ENCODE data around the gene MAP3K14. TPM values are rescaled to one million over a fixed set of nuclear protein-coding genes. Genes with fewer than 3 reads are reported as not detected.
A peak's percentile ranks its signal among the peaks of the same experiment; 100 is the strongest.

The MAP3K14 gene
- total RNA-seq, 1 donor from 2014 or later: 0.79 TPM

DNA sequence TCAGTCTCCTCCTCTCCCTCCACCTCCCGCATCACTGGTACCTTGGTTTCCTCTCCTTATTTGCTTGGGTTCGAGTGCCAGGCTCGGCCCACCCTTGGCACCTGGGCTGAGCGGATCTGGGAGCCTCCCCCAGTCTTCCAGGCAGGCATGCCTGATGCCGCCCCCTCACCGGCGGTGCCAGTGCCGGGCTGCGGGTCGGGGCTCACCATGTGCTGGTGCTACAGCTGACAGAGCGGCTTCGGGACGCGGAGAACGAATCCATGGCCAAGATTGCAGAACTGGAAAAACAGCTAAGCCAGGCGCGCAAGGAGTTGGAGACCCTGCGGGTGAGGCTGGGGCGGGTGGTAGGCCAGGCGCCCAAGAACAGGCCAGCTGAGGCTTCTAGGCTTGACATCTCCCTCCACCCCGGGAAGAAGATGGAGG is 75.9 kb downstream of the MAP3K14 start:
- Histone ChIP-seq H3K4me3 (ENCODE audit: low read depth, low read length) (peak overlapping the region; percentile 35), H3K27me3 (ENCODE audit: control insufficient read depth, insufficient read depth, low read length) (no peaks in the 10 kb centered on the region), H3K36me3 (ENCODE audit: control insufficient read depth, insufficient read depth, low read length) (no peaks in the 10 kb centered on the region)
- FAIRE-seq: no peak
- TF ChIP-seq, protein P1, sequence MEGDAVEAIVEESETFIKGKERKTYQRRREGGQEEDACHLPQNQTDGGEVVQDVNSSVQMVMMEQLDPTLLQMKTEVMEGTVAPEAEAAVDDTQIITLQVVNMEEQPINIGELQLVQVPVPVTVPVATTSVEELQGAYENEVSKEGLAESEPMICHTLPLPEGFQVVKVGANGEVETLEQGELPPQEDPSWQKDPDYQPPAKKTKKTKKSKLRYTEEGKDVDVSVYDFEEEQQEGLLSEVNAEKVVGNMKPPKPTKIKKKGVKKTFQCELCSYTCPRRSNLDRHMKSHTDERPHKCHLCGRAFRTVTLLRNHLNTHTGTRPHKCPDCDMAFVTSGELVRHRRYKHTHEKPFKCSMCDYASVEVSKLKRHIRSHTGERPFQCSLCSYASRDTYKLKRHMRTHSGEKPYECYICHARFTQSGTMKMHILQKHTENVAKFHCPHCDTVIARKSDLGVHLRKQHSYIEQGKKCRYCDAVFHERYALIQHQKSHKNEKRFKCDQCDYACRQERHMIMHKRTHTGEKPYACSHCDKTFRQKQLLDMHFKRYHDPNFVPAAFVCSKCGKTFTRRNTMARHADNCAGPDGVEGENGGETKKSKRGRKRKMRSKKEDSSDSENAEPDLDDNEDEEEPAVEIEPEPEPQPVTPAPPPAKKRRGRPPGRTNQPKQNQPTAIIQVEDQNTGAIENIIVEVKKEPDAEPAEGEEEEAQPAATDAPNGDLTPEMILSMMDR (IDR thresholded peaks at IDR 0.05; ENCODE audit: insufficient read depth, low read length, severe bottlenecking): no peak
- DNase-seq (ENCODE audit: low read depth): no peak

DNA sequence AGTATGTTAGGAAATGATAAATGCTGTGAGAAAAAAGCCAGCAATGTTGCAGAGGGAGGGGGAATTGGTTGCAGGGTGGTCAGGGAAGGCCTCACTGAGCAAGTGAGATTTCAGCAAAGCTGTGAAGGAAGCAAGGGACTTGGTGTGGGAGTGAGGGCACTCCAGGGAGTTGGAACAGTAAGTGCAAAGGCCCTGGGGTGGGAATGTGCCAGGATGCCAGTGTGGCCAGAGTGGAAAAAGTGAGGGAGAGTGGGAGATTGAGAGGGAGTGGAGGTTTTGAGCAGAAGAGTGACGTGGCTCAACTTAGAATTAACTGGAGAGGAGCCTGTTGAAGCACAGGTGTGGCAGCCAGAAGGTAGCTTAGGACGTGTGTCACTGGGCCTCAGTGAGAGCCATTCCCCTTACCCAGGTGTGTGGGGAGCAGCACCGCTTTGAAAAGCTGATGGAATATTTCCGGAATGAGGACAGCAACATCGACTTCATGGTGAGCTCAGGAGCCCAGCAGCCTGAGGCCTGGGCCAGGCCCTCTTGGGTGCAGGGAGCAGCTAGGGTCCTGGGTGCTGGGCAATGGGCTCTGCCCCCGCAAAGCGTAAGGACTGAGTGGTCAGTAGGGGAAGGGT is 78.6 kb downstream of the MAP3K14 start:
- H3K36me3 ChIP-seq (ENCODE audit: control insufficient read depth, insufficient read depth, low read length): no peaks in the 10 kb centered on the region
- FAIRE-seq (peak; percentile 23), DNase-seq (ENCODE audit: low read depth) (no peak)
- TF ChIP-seq, protein P1 (IDR thresholded peaks at IDR 0.05; ENCODE audit: insufficient read depth, low read length, severe bottlenecking): no peak
- H3K27me3 ChIP-seq (ENCODE audit: control insufficient read depth, insufficient read depth, low read length): no peaks in the 10 kb centered on the region
- no peak overlapping the region for H3K4me3 ChIP-seq (ENCODE audit: low read depth, low read length)

DNA sequence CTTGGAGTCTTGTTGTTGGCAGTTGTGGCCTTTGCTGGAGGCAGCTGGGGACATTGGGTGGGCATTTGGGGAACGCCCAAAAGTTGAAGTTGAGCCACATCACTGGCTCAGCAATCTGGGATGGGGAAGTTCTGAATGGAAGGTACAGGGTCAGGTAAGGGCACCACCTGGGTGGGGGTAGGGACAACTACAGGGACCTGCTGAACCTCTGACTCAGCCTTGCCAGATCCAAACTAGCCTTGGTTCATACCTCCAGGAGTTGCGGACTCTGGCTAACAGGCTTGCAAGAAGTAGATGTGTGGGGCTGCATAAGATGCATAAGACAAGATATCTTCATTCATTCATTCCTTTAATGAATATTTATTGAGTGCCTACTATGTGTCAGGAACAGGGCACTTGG is 79.1 kb downstream of the MAP3K14 start:
- TF ChIP-seq, protein P1 (IDR thresholded peaks at IDR 0.05; ENCODE audit: insufficient read depth, low read length, severe bottlenecking): no peak
- Histone ChIP-seq H3K4me3 (ENCODE audit: low read depth, low read length) (no peak overlapping the region), H3K27me3 (ENCODE audit: control insufficient read depth, insufficient read depth, low read length) (no peaks in the 10 kb centered on the region), H3K36me3 (ENCODE audit: control insufficient read depth, insufficient read depth, low read length) (no peaks in the 10 kb centered on the region)
- DNase-seq (ENCODE audit: low read depth) (no peak), FAIRE-seq (no peak)

DNA sequence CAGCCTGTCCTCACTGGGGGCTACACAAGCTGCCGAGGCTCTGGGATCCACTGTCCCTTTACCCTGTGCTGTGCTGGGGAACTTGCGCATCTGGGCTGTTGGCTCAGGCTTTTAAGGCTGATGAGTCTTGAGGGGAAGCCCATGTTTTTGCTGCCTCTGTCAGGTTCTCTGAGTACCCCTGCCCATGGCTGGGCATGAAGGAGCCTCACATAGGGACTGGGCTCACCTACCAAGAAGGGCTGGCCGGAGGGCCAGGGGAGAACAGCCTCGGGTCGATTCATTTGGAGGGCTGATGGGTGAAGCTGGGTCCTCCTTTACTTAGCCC is 80.6 kb downstream of the MAP3K14 start:
- Histone ChIP-seq H3K27me3 (ENCODE audit: control insufficient read depth, insufficient read depth, low read length) (no peaks in the 10 kb centered on the region), H3K36me3 (ENCODE audit: control insufficient read depth, insufficient read depth, low read length) (no peaks in the 10 kb centered on the region), H3K4me3 (ENCODE audit: low read depth, low read length) (no peak overlapping the region)
- no peak for DNase-seq (ENCODE audit: low read depth)
- no peak for FAIRE-seq
- TF ChIP-seq, protein P1 (IDR thresholded peaks at IDR 0.05; ENCODE audit: insufficient read depth, low read length, severe bottlenecking): no peak

DNA sequence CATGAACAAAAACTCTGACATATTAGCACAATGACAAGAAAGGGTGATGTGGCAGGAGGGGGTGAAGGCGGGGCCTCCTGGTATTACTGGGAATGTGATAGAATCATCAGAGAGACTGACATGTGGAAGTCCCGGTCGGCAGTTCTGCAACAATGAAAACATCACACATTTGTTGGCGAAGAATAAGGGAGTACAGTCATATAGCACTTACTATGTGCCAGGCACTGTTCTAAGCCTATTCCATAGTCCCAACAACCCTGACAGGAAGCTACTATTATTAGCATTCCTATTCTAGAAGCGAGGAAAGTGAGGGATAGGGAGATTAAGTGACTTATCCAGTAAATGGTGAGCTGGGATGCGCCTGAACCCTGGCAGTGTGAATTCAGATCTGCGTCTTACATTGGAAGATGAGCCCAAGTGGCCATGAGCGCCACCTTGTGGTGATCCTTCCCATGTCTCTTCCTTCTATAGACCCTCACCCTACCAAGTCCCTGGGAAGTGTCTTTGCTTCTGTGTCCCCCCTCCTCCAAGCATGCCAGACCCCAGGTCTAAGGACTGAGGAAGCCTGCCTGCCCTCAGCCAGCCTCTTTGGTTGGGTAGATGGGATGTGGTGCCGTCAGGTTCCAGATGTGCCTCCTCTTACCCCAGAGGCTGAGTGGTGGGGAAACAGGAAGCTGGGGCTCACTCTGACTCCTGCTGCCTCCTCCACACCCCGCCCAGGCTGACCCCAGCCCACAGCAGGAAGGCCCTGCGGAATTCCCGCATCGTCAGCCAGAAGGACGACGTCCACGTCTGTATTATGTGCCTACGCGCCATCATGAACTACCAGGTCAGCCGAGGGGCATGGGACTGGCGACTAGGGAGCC is 81.2 kb downstream of the MAP3K14 start:
- TF ChIP-seq, protein P1 (IDR thresholded peaks at IDR 0.05; ENCODE audit: insufficient read depth, low read length, severe bottlenecking): peak; percentile 87
- FAIRE-seq: peak; percentile 60

More for the DNA sequence above, 81.2 kb downstream of the MAP3K14 start:
- H3K27me3 ChIP-seq (ENCODE audit: control insufficient read depth, insufficient read depth, low read length): no peaks in the 10 kb centered on the region
- no peaks in the 10 kb centered on the region for H3K36me3 ChIP-seq (ENCODE audit: control insufficient read depth, insufficient read depth, low read length)
- no peak overlapping the region for H3K4me3 ChIP-seq (ENCODE audit: low read depth, low read length)
- peak; percentile 68 for DNase-seq (ENCODE audit: low read depth)
